Measurements from ENCODE around the gene SP140. TPM values are rescaled to one million over a fixed set of nuclear protein-coding genes. Genes with fewer than 3 reads are reported as not detected.

The SP140 gene
- total and polyA plus RNA-seq, 2 of the 13 experiments (the other 11 are each of a cell fraction or from before 2014, with no cell fraction given): 0.57 to 0.80 TPM

DNA sequence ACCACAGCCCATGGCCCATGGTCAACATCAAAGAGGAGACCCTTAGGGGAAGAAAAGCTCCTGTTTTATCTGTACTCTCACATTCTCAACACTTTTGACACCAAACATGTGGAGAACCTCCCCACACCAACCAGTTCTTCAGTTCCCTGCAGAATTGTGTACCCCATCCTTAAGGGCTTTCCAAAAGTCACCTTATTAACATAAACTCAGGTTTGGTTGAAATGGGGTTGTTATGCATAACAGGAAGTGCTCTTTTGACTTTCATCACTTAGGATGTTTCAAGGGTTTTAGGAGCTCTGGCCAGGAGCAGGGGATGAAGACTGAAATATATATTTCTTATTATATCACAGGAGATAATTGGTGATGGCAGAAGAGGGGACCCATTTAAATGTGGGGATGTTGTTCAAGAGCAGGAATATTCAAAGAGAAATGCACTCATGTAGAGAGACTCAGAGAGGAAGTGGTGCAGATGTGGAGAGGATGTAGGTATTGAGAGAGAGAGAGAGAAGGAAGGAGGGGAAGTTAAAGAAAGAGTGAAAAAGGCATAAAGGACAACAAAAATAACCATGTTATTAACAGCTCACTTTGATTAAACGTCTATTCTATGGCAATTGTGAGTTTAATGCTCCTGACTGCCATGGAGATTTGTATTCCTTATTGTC, 136.6 kb downstream of the SP140 start (continued):
- TF ChIP-seq CENPT (CRISPR knock-in tag; IDR thresholded peaks at IDR 0.05; ENCODE audit: low read depth): no peak
- TF ChIP-seq ARHGAP35 (CRISPR knock-in tag; IDR thresholded peaks at IDR 0.05; ENCODE audit: borderline replicate concordance): no peak
- TF ChIP-seq MZF1 (CRISPR knock-in tag; IDR thresholded peaks at IDR 0.05; ENCODE audit: borderline replicate concordance): no peak
- TF ChIP-seq CHD2 (IDR thresholded peaks at IDR 0.05; ENCODE audit: low read depth, low read length): no peak
- no peak for TF ChIP-seq ZNF367 (CRISPR knock-in tag; IDR thresholded peaks at IDR 0.05; ENCODE audit: borderline replicate concordance)
- TF ChIP-seq ZKSCAN1 (IDR thresholded peaks at IDR 0.05; ENCODE audit: low read length): no peak

Other genes starting within 250 kb of the SP140 start
- gene SLC16A14, start 156.8 kb upstream of the SP140 start, total RNA-seq (2016; rRNA removed; fragmentation: Illumina TruSeq; extraction: Trizol): not detected in 2 replicates
- 0.04 and 0.05 TPM in 2 replicates for gene SLC16A14, start 156.8 kb upstream of the SP140 start, polyA plus RNA-seq (2011; rRNA removed)
- 9.8 and 10.4 TPM in 2 replicates for gene SP110, start 5.8 kb upstream of the SP140 start, total RNA-seq (2016; rRNA removed; fragmentation: Illumina TruSeq; extraction: Trizol)
- gene SP110, start 5.8 kb upstream of the SP140 start, polyA plus RNA-seq (2011; rRNA removed): 7.9 and 9.7 TPM in 2 replicates
- gene SP140L, start 101.5 kb downstream of the SP140 start, total RNA-seq (2016; rRNA removed; fragmentation: Illumina TruSeq; extraction: Trizol): 13.2 and 17.5 TPM in 2 replicates
- 10.9 and 13.7 TPM in 2 replicates for gene SP140L, start 101.5 kb downstream of the SP140 start, polyA plus RNA-seq (2011; rRNA removed)
- gene SP100, start 190.5 kb downstream of the SP140 start, total RNA-seq (2016; rRNA removed; fragmentation: Illumina TruSeq; extraction: Trizol): 13.6 and 16.5 TPM in 2 replicates
- gene SP100, start 190.5 kb downstream of the SP140 start, polyA plus RNA-seq (2011; rRNA removed): 12.6 and 13.2 TPM in 2 replicates